Smooth muscle cell (in vitro differentiated cells): ENCODE measurements around the gene ENAH. TPM values are rescaled to one million over a fixed set of nuclear protein-coding genes. Genes with fewer than 3 reads are reported as not detected.

Experiments
- DNase-seq: peaks from one replicate; lab custom pipeline; 2025; ENCODE audit not compliant: unreplicated experiment; lab: John Stamatoyannopoulos, UW
- H2AFZ ChIP-seq: fragments of 200-600 bp; sonication (generic); 2 replicates; pipeline ENCODE4 v1.6.0; 2016; ENCODE audit warnings: antibody characterized with exemption, low read depth, mild to moderate bottlenecking
- H3F3A ChIP-seq: fragments of 200-600 bp; sonication (generic); 2 replicates; pipeline ENCODE4 v1.6.0; 2017; ENCODE audit warnings: antibody characterized with exemption, low read depth
- H3K27ac ChIP-seq: fragments of 200-600 bp; sonication (generic); 2 replicates; pipeline ENCODE4 v1.5.1; 2016; ENCODE audit warnings: low read depth, mild to moderate bottlenecking
- H3K27me3 ChIP-seq: fragments of 200-600 bp; sonication (generic); 2 replicates; pipeline ENCODE4 v1.6.1; 2016; ENCODE audit warnings: low read depth, mild to moderate bottlenecking
- H3K36me3 ChIP-seq: fragments of 200-600 bp; sonication (generic); 2 replicates; pipeline ENCODE4 v1.5.1; 2016; ENCODE audit warnings: low read depth
- H3K4me1 ChIP-seq: fragments of 200-600 bp; sonication (generic); 2 replicates; pipeline ENCODE4 v1.5.1; 2016; ENCODE audit warnings: low read depth
- H3K4me2 ChIP-seq: fragments of 200-600 bp; sonication (generic); 2 replicates; pipeline ENCODE4 v1.6.0; 2016; ENCODE audit warnings: mild to moderate bottlenecking
- H3K4me3 ChIP-seq: fragments of 200-600 bp; sonication (generic); 2 replicates; pipeline ENCODE4 v1.5.1; 2016; ENCODE audit warnings: mild to moderate bottlenecking
- H3K79me2 ChIP-seq: fragments of 200-600 bp; sonication (generic); 2 replicates; pipeline ENCODE4 v1.6.0; 2016; ENCODE audit warnings: low read depth, mild to moderate bottlenecking
- H3K9ac ChIP-seq: fragments of 200-600 bp; sonication (generic); 2 replicates; pipeline ENCODE4 v1.6.0; 2016; ENCODE audit warnings: low read depth
- H3K9me3 ChIP-seq: fragments of 200-600 bp; sonication (generic); replicated peaks from 2 replicates; pipeline ENCODE4 v1.5.1; 2016; ENCODE audit warnings: low read depth
- H4K20me1 ChIP-seq: fragments of 200-600 bp; sonication (generic); 2 replicates; pipeline ENCODE4 v1.6.0; 2016; ENCODE audit warnings: low read depth
- CTCF ChIP-seq: fragments of 200-600 bp; sonication (generic); IDR thresholded peaks from 2 replicates; pipeline ENCODE4 v1.5.1; 2017; ENCODE audit warnings: borderline replicate concordance, mild to moderate bottlenecking, antibody characterized with exemption; ENCODE audit not compliant: insufficient read depth, poor library complexity, severe bottlenecking
- WGBS: methylation state at CpG from one replicate; pipeline ENCODE4 v1.1.7; 2016; ENCODE audit warnings: low lambda C conversion rate; 5-methylcytosine and 5-hydroxymethylcytosine counted together
- polyA plus RNA-seq: library from polyadenylated mRNA; unstranded; fragments of >200 nt; fragmentation: Nextera tagmentation; extraction: Ambion mirVana; gene quantifications from 2 replicates; pipeline ENCODE4 v1.2.1, GENCODE V29; 2016
- total RNA-seq: library from RNA; depleted of rRNA; stranded (reverse); fragments of >200 nt; gene quantifications from 2 replicates; pipeline ENCODE4 v1.2.3, GENCODE V29; 2014

Gene ENAH
- total and polyA plus RNA-seq, 2 experiments from 2014 or later: 39.3 to 147 TPM

DNA sequence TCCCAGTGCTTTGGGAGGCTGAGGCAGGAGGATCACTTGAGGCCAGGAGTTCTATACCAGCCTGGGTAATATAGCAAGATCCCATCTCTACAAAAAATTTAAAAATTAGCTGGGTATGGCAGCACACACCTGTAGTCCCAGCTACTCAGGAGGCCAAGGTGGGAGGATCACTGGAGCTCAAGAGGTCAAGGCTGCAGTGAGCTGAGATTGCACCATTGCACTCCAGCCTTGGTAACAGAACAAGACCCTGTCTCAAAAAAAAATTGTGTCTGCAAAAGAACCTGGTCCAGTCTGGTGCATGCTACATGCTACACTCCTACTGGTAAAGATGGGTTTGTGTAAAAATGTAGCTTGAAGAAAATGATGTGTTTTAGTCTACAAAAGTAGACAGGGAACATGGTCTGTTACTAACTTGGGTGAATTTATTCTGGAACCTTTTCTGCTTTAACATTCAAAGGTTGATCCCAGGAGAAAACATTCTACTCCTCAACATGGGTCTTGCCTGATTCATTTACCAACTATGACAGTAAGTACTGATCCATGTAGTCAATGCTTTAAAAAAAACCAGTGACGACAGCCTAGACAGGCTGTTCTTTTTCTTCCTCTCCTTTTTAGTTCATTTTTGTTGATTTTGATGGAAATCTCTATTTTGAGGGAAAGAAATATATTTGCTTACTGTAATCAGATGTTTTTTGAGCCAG is 32.7 kb upstream of the ENAH start:
- H3K36me3 ChIP-seq: no peaks in the 10 kb centered on the region
- no peak overlapping the region for H3K27ac ChIP-seq
- no peaks in the 10 kb centered on the region for H3K4me1 ChIP-seq
- H3K4me2 ChIP-seq: no peak overlapping the region
- no peak for DNase-seq
- no peak overlapping the region for H3K4me3 ChIP-seq
- H3K9me3 ChIP-seq: no peaks in the 10 kb centered on the region
- no peak overlapping the region for H2AFZ ChIP-seq
- H4K20me1 ChIP-seq: no peaks in the 10 kb centered on the region
- H3K9ac ChIP-seq: no peak overlapping the region
- 51% methylated on average over 1 of the region's 1 CpG for WGBS
- peaks cover 3% of the 10 kb centered on the region for H3F3A ChIP-seq
- TF ChIP-seq CTCF: no peak
- no peaks in the 10 kb centered on the region for H3K79me2 ChIP-seq
- no peaks in the 10 kb centered on the region for H3K27me3 ChIP-seq

GRCh38 chr1:225684741-225685140 is 31.8 kb upstream of the ENAH start:
- Histone ChIP-seq H2AFZ (no peak overlapping the region), H3K9ac (no peak overlapping the region), H3F3A (peaks cover 3% of the 10 kb centered on the region), H3K36me3 (no peaks in the 10 kb centered on the region), H3K79me2 (no peaks in the 10 kb centered on the region), H3K27ac (no peak overlapping the region), H4K20me1 (no peaks in the 10 kb centered on the region), H3K27me3 (no peaks in the 10 kb centered on the region), H3K4me1 (no peaks in the 10 kb centered on the region), H3K4me3 (no peak overlapping the region), H3K9me3 (no peaks in the 10 kb centered on the region), H3K4me2 (no peak overlapping the region)
- no peak for TF ChIP-seq CTCF
- no peak for DNase-seq
- WGBS: 90% methylated on average over 4 of the region's 4 CpGs

GRCh38 chr1:225681231-225681630 is 28.3 kb upstream of the ENAH start:
- no peaks in the 10 kb centered on the region for H4K20me1 ChIP-seq
- H3F3A ChIP-seq: peaks cover 3% of the 10 kb centered on the region
- H3K36me3 ChIP-seq: no peaks in the 10 kb centered on the region
- H3K4me3 ChIP-seq: no peak overlapping the region
- H2AFZ ChIP-seq: no peak overlapping the region
- DNase-seq: no peak
- no peak overlapping the region for H3K9ac ChIP-seq
- peaks cover 9% of the 10 kb centered on the region for H3K4me1 ChIP-seq
- H3K79me2 ChIP-seq: no peaks in the 10 kb centered on the region
- no peaks in the 10 kb centered on the region for H3K9me3 ChIP-seq
- 74% methylated on average over 2 of the region's 2 CpGs for WGBS
- peaks cover 12% of the 10 kb centered on the region for H3K27me3 ChIP-seq
- H3K27ac ChIP-seq: no peak overlapping the region
- no peak for TF ChIP-seq CTCF
- no peak overlapping the region for H3K4me2 ChIP-seq

DNA sequence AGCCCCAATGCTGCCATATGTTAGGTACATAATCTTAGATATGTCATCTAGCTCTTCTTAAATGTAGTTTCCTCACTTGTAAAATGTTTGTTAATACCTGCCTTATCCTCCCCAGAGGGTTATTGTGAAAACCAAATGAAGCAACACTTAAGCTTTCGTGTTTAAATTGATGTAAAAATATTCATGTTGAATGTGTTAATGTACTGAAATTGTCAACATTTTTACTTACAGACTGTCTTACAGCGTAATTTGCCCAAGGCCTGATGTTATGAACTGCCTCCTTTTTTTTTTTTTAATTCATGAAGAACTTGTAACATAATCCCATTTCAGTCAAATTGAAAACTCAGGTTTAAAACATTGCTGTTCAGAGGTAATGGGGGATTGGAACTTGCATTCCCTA is 25.6 kb upstream of the ENAH start:
- no peaks in the 10 kb centered on the region for H3K9me3 ChIP-seq
- H2AFZ ChIP-seq: no peak overlapping the region
- H3K4me1 ChIP-seq: peaks cover 9% of the 10 kb centered on the region
- 87% methylated on average over 2 of the region's 2 CpGs for WGBS
- no peaks in the 10 kb centered on the region for H3F3A ChIP-seq
- H3K4me3 ChIP-seq: no peak overlapping the region
- TF ChIP-seq CTCF: no peak
- H3K79me2 ChIP-seq: no peaks in the 10 kb centered on the region
- no peak overlapping the region for H3K27ac ChIP-seq
- no peaks in the 10 kb centered on the region for H3K36me3 ChIP-seq
- no peak for DNase-seq
- H3K4me2 ChIP-seq: no peak overlapping the region
- no peaks in the 10 kb centered on the region for H4K20me1 ChIP-seq
- H3K27me3 ChIP-seq: peaks cover 12% of the 10 kb centered on the region
- no peak overlapping the region for H3K9ac ChIP-seq
